ENCODE data around the gene OLFML2A. TPM values are rescaled to one million over a fixed set of nuclear protein-coding genes. Genes with fewer than 3 reads are reported as not detected.

The OLFML2A gene
- total and polyA plus RNA-seq, 2 experiments from 2014 or later, result 0.11 to 0.14 TPM

DNA sequence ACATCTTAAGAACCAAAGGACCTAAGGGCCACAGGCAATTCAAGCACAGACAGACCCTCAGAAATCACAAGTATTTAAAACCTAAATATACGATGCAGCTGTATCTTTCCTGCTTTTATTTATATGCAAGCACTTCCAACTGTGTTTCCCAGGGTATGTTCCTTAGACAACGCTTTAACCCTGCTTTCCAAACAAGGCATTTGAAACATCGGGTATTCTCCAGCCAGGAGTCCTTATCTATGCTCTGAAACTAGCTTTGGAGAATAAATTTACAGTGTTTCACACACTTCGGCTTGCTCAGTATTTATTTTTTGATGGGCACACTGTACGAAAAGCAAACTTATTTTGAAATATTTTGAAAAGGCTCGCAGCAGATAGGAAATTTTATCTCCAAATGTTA is 19.3 kb upstream of the OLFML2A start:
- Histone ChIP-seq H3K36me3 (ENCODE audit: low read depth) (no peaks in the 10 kb centered on the region), H3K4me1 (ENCODE audit: insufficient read depth) (peaks cover 19% of the 10 kb centered on the region), H3K9ac (no peak overlapping the region), H3K9me2 (ENCODE audit: insufficient read depth) (no peaks in the 10 kb centered on the region), H3F3A (ENCODE audit: insufficient read depth) (peaks cover 13% of the 10 kb centered on the region), H3K79me2 (ENCODE audit: insufficient read depth) (no peaks in the 10 kb centered on the region), H3K27ac (no peak overlapping the region), H3K9me3 (ENCODE audit: low read depth) (no peaks in the 10 kb centered on the region), H3K4me3 (no peak overlapping the region), H3K27me3 (replicated peaks; ENCODE audit: insufficient read depth) (peaks cover 52% of the 10 kb centered on the region), H3K4me2 (ENCODE audit: unreplicated experiment) (no peak overlapping the region), H4K20me1 (ENCODE audit: insufficient read depth) (no peaks in the 10 kb centered on the region), H2AFZ (no peak overlapping the region)
- WGBS, 2 experiments (ENCODE audit: low coverage in 1 of 2, low lambda C conversion rate in 2 of 2, missing lambda C conversion rate in 2 of 2), result 72 to 78% methylated on average over 6 of the region's 6 CpGs
- TF ChIP-seq EZH2 (IDR thresholded peaks at IDR 0.05; ENCODE audit: insufficient read depth, poor library complexity, severe bottlenecking) (no peak), EZH2phosphoT487 (IDR thresholded peaks at IDR 0.05; ENCODE audit: insufficient read depth, low read depth) (no peak)
- in situ Hi-C loops (cut with MboI), result no loop called here
- DNase-seq, result no peak

DNA sequence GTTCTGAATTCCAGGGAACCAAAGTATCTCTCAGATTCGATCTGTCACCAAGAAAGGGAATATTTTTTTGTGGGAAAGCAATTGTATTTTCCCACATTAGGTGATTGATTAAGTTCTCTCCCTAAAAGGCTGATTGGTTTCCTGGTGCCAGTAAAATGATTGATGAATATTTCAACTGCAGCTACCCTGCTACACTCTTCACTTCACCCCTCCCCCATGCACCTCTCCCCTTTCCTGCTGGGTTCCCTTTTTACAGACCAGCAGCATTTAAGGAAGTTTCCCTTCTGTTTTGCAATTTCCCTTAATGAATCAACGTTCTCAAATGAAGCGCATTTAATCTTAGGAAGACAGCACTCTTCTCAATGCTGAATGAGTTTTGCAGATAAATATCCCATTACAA is 18.9 kb upstream of the OLFML2A start:
- no peak overlapping the region for H3K9ac ChIP-seq
- H3K4me2 ChIP-seq (ENCODE audit: unreplicated experiment), result no peak overlapping the region
- peaks cover 56% of the 10 kb centered on the region for H3K27me3 ChIP-seq (replicated peaks; ENCODE audit: insufficient read depth)
- H4K20me1 ChIP-seq (ENCODE audit: insufficient read depth), result no peaks in the 10 kb centered on the region
- no peaks in the 10 kb centered on the region for H3K9me2 ChIP-seq (ENCODE audit: insufficient read depth)
- H3K79me2 ChIP-seq (ENCODE audit: insufficient read depth), result no peaks in the 10 kb centered on the region
- no peak for DNase-seq
- TF ChIP-seq EZH2 (IDR thresholded peaks at IDR 0.05; ENCODE audit: insufficient read depth, poor library complexity, severe bottlenecking), result no peak
- no peak for TF ChIP-seq EZH2phosphoT487 (IDR thresholded peaks at IDR 0.05; ENCODE audit: insufficient read depth, low read depth)
- in situ Hi-C loops (cut with MboI), result no loop called here
- H3K36me3 ChIP-seq (ENCODE audit: low read depth), result no peaks in the 10 kb centered on the region
- H3F3A ChIP-seq (ENCODE audit: insufficient read depth), result peaks cover 9% of the 10 kb centered on the region; the same call in 1 of the 2 replicates
- H2AFZ ChIP-seq, result no peak overlapping the region
- no peaks in the 10 kb centered on the region for H3K9me3 ChIP-seq (ENCODE audit: low read depth)
- H3K4me3 ChIP-seq, result no peak overlapping the region
- WGBS, 2 experiments (ENCODE audit: low coverage in 1 of 2, low lambda C conversion rate in 2 of 2, missing lambda C conversion rate in 2 of 2), result 64 to 73% methylated on average over 3 of the region's 3 CpGs
- no peak overlapping the region for H3K27ac ChIP-seq
- H3K4me1 ChIP-seq (ENCODE audit: insufficient read depth), result peaks cover 16% of the 10 kb centered on the region

DNA sequence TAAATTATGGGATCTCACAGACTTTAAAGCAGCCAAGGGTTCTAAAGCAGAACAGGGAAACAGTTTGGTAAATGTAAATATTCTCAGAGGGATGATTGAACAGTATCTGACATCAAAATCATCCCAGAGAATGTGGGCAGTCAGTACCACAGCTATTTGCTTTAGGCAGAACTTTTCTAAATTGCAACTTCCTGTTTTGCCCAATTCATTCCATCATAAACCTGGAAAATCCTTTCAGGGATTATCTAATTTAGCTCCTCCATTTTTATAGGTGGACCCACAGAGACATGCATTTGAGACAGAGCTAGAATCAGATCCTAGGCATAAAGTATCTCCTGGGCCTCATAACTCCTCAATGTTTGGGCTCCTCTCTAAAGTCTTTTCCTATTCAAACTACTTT is 18.2 kb upstream of the OLFML2A start:
- H3K27ac ChIP-seq, result no peak overlapping the region
- no peak for DNase-seq
- no peaks in the 10 kb centered on the region for H3K79me2 ChIP-seq (ENCODE audit: insufficient read depth)
- H3K4me3 ChIP-seq, result no peak overlapping the region
- no peaks in the 10 kb centered on the region for H3K36me3 ChIP-seq (ENCODE audit: low read depth)
- H3K9ac ChIP-seq, result no peak overlapping the region
- in situ Hi-C loops (cut with MboI), result no loop called here
- H4K20me1 ChIP-seq (ENCODE audit: insufficient read depth), result no peaks in the 10 kb centered on the region
- H3K9me3 ChIP-seq (ENCODE audit: low read depth), result no peaks in the 10 kb centered on the region
- H3K4me2 ChIP-seq (ENCODE audit: unreplicated experiment), result no peak overlapping the region
- peaks cover 10% of the 10 kb centered on the region for H3K4me1 ChIP-seq (ENCODE audit: insufficient read depth)
- H3F3A ChIP-seq (ENCODE audit: insufficient read depth), result peaks cover 5% of the 10 kb centered on the region; the same call in 1 of the 2 replicates
- H3K27me3 ChIP-seq (replicated peaks; ENCODE audit: insufficient read depth), result peaks cover 62% of the 10 kb centered on the region
- no peaks in the 10 kb centered on the region for H3K9me2 ChIP-seq (ENCODE audit: insufficient read depth)
- no peak overlapping the region for H2AFZ ChIP-seq
- TF ChIP-seq EZH2 (IDR thresholded peaks at IDR 0.05; ENCODE audit: insufficient read depth, poor library complexity, severe bottlenecking) (no peak), EZH2phosphoT487 (IDR thresholded peaks at IDR 0.05; ENCODE audit: insufficient read depth, low read depth) (no peak)

DNA sequence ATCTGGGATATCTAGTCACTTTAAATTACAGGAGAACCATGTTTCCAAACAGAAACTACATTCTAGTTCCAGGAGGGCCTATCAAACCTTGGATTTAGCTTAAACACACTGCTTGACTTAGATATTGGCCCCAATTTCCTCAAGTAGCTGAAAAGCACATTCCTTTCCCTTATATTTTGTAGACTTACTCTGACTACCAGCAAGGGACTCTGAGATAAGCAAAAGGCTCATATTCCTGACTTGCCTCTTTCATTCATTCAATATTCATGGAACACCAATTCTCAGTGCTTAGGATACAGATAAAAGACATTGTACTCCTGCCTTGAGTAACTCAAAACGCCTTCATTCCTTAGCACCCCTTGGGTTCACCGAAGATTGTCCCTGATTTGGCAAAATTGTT is 17.6 kb upstream of the OLFML2A start:
- in situ Hi-C loops (cut with MboI), result no loop called here
- DNase-seq, result no peak
- no peaks in the 10 kb centered on the region for H3K36me3 ChIP-seq (ENCODE audit: low read depth)
- H3K79me2 ChIP-seq (ENCODE audit: insufficient read depth), result no peaks in the 10 kb centered on the region
- no peaks in the 10 kb centered on the region; the same call in 1 of the 2 replicates for H3F3A ChIP-seq (ENCODE audit: insufficient read depth)
- H3K27ac ChIP-seq, result no peak overlapping the region
- no peak overlapping the region for H2AFZ ChIP-seq
- WGBS, 2 experiments (ENCODE audit: low coverage in 1 of 2, low lambda C conversion rate in 2 of 2, missing lambda C conversion rate in 2 of 2), result 90 to 98% methylated on average over 2 of the region's 2 CpGs
- H3K4me3 ChIP-seq, result no peak overlapping the region
- peaks cover 67% of the 10 kb centered on the region for H3K27me3 ChIP-seq (replicated peaks; ENCODE audit: insufficient read depth)
- no peak overlapping the region for H3K4me2 ChIP-seq (ENCODE audit: unreplicated experiment)
- no peaks in the 10 kb centered on the region for H3K9me2 ChIP-seq (ENCODE audit: insufficient read depth)
- no peak overlapping the region for H3K9ac ChIP-seq
- TF ChIP-seq EZH2phosphoT487 (IDR thresholded peaks at IDR 0.05; ENCODE audit: insufficient read depth, low read depth) (no peak), EZH2 (IDR thresholded peaks at IDR 0.05; ENCODE audit: insufficient read depth, poor library complexity, severe bottlenecking) (no peak)
- no peaks in the 10 kb centered on the region for H3K9me3 ChIP-seq (ENCODE audit: low read depth)
- H3K4me1 ChIP-seq (ENCODE audit: insufficient read depth), result peaks cover 6% of the 10 kb centered on the region; the same call in 1 of the 2 replicates
- H4K20me1 ChIP-seq (ENCODE audit: insufficient read depth), result no peaks in the 10 kb centered on the region

DNA sequence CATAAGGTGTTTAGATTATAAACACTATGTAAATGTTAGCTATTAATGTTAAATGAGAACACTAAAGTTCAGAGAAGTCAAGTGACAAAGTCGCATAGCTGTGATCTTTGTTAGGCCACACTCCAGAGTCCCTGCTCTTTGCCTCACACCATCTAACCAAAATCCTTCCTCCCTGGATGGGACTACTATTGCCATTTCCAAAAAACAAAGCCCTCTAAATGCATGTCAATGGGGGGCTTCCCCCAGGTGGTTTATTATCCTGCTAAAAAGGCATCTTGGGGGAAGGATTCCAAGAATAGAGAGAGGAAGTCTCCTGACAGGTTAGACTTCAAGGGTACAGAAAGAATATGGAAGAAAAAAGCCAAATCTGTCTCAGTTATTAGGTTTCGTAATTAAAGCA is 16.2 kb upstream of the OLFML2A start:
- H3K9me2 ChIP-seq (ENCODE audit: insufficient read depth), result no peaks in the 10 kb centered on the region
- no peak overlapping the region for H3K27ac ChIP-seq
- TF ChIP-seq EZH2phosphoT487 (IDR thresholded peaks at IDR 0.05; ENCODE audit: insufficient read depth, low read depth), result no peak
- TF ChIP-seq EZH2 (IDR thresholded peaks at IDR 0.05; ENCODE audit: insufficient read depth, poor library complexity, severe bottlenecking), result no peak
- no peaks in the 10 kb centered on the region for H3F3A ChIP-seq (ENCODE audit: insufficient read depth)
- no peak overlapping the region for H3K9ac ChIP-seq
- H2AFZ ChIP-seq, result no peak overlapping the region
- in situ Hi-C loops (cut with MboI), result no loop called here
- H3K4me2 ChIP-seq (ENCODE audit: unreplicated experiment), result no peak overlapping the region
- H3K4me1 ChIP-seq (ENCODE audit: insufficient read depth), result 0 out of 2 replicates have a peak, but pooled peaks cover 6% of the 10 kb centered on the region
- no peaks in the 10 kb centered on the region for H3K36me3 ChIP-seq (ENCODE audit: low read depth)
- 86 to 93% methylated on average over 2 of the region's 2 CpGs for WGBS, 2 experiments (ENCODE audit: low coverage in 1 of 2, low lambda C conversion rate in 2 of 2, missing lambda C conversion rate in 2 of 2)
- H3K27me3 ChIP-seq (replicated peaks; ENCODE audit: insufficient read depth), result peaks cover 73% of the 10 kb centered on the region
- no peaks in the 10 kb centered on the region for H4K20me1 ChIP-seq (ENCODE audit: insufficient read depth)
- H3K9me3 ChIP-seq (ENCODE audit: low read depth), result no peaks in the 10 kb centered on the region
- H3K79me2 ChIP-seq (ENCODE audit: insufficient read depth), result no peaks in the 10 kb centered on the region
- DNase-seq, result no peak
- H3K4me3 ChIP-seq, result no peak overlapping the region
